Left ventricle myocardium inferior (tissue), 1 donor: ENCODE measurements around the gene NMNAT2. TPM values are rescaled to one million over a fixed set of nuclear protein-coding genes. Genes with fewer than 3 reads are reported as not detected.
"Not testable (repeated sequence)": the region's sequence is repeated elsewhere in the genome, so short reads cannot be mapped to it uniquely, and the experiment has no call there.

Experiments used
- DNase-seq: peaks from one replicate; pipeline ENCODE4 v3.0.0-alpha.2; 2020
- H3K27ac ChIP-seq: fragments of 200-600 bp; replicated peaks from 2 replicates; pipeline ENCODE4 v1.8.0; 2021
- H3K27me3 ChIP-seq: fragments of 200-600 bp; 2 replicates; pipeline ENCODE4 v1.8.0; 2021; ENCODE audit warnings: low read depth
- H3K36me3 ChIP-seq: fragments of 200-600 bp; 2 replicates; pipeline ENCODE4 v1.8.0; 2021
- H3K4me1 ChIP-seq: fragments of 200-600 bp; 2 replicates; pipeline ENCODE4 v1.8.0; 2021
- H3K4me3 ChIP-seq: fragments of 200-600 bp; 2 replicates; pipeline ENCODE4 v1.8.0; 2021; ENCODE audit warnings: mild to moderate bottlenecking, moderate library complexity
- H3K9me3 ChIP-seq: fragments of 200-600 bp; replicated peaks from 2 replicates; pipeline ENCODE4 v1.8.0; 2021
- intact Hi-C: fragments of 100-400 bp; cut with micrococcal nuclease; formaldehyde crosslinking; loops from one replicate; pipeline ENCODE4 v1.11.0; 2022
- total RNA-seq: library from RNA; stranded (reverse); fragmentation: NEBNext Ultra II Directional; extraction: Animal tissue kit (Norgen Biotek cat#: 25700); gene quantifications from one replicate; pipeline ENCODE4 v1.2.1, GENCODE V29; 2021
- TF ChIP-seq, protein P1 (sequence below): fragments of 200-600 bp; IDR thresholded peaks from 2 replicates; pipeline ENCODE4 v1.8.0; 2021; ENCODE audit warnings: antibody characterized with exemption, mild to moderate bottlenecking, borderline replicate concordance
- donor health status: DM: no; HTN: yes; CAD: no; lungs with severe emphysema.

NMNAT2 gene
- total RNA-seq, 1 donor from 2014 or later = 3.4 TPM

DNA sequence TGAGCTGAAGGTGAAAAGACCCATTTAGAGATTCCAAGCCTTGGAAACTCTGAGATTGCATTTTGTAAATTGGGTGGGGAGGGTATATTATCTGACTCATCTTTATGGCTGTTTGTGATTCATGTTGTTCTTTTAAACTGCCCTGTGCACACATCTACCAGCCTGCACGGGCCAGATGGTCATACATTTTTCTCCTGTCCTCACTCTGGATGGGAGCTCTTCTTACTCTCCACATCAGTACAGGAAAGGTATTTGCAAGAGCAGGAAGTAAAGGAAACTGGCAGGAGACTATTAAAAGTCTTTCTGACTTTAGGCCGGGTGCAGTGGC lies 14.3 kb upstream of the NMNAT2 start:
- TF ChIP-seq, protein P1, sequence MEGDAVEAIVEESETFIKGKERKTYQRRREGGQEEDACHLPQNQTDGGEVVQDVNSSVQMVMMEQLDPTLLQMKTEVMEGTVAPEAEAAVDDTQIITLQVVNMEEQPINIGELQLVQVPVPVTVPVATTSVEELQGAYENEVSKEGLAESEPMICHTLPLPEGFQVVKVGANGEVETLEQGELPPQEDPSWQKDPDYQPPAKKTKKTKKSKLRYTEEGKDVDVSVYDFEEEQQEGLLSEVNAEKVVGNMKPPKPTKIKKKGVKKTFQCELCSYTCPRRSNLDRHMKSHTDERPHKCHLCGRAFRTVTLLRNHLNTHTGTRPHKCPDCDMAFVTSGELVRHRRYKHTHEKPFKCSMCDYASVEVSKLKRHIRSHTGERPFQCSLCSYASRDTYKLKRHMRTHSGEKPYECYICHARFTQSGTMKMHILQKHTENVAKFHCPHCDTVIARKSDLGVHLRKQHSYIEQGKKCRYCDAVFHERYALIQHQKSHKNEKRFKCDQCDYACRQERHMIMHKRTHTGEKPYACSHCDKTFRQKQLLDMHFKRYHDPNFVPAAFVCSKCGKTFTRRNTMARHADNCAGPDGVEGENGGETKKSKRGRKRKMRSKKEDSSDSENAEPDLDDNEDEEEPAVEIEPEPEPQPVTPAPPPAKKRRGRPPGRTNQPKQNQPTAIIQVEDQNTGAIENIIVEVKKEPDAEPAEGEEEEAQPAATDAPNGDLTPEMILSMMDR = no peak
- no peak for DNase-seq

DNA sequence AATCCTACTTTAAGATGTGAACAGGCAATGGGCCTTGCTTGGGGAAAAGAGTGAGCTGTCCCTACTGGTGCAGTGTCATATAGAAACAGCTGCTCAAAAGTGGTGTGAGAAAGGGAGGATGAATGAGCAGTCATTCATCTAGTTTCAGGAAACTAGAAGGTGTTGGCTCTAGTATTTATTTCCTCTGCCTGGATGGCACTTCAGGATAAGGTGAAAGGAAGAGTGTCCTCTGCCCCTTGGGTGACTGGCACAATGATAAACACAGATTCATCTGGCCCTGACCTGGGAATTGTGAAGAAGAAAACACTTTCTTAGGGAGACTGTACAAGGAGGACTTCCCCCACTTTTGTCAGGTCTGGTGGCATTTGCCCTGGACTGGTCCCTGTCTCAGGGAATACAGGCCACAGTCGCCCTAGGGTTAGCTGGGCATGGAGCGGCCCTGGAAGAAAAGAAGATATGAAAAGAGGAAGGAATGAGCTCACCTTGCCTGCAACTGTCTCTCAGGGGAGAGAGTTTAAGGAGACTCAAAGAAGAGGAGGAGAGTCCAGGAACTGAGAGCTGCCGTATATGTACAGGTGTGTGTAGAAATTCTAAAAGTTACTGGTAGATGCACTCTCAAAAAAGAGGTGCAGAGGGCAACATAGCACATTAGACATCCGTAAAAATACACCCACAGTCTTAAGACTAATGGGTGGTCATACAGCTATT lies 13.8 kb upstream of the NMNAT2 start:
- Histone ChIP-seq H3K4me1 (peaks cover 9% of the 10 kb centered on the region), H3K27me3 (no peaks in the 10 kb centered on the region), H3K36me3 (no peaks in the 10 kb centered on the region), H3K4me3 (no peak overlapping the region), H3K27ac (no peak overlapping the region), H3K9me3 (no peaks in the 10 kb centered on the region)
- TF ChIP-seq, protein P1 = no peak
- DNase-seq = no peak
- intact Hi-C loops = no loop called here

More for the DNA sequence above, 14.3 kb upstream of the NMNAT2 start:
- Histone ChIP-seq H3K4me3 (no peak overlapping the region), H3K4me1 (peaks cover 9% of the 10 kb centered on the region), H3K27ac (no peak overlapping the region), H3K27me3 (no peaks in the 10 kb centered on the region), H3K36me3 (no peaks in the 10 kb centered on the region), H3K9me3 (no peaks in the 10 kb centered on the region)
- intact Hi-C loops = no loop called here

DNA sequence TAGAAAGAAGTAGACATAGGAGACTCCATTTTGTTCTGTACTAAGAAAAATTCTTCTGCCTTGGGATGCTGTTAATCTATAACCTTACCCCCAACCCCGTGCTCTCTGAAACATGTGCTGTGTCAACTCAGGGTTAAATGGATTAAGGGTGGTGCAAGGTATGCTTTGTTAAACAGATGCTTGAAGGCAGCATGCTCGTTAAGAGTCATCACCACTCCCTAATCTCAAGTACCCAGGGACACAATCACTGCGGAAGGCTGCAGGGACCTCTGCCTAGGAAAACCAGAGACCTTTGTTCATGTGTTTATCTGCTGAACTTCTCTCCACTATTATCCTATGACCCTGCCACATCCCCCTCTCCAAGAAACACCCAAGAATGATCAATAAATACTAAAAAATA lies 9.4 kb upstream of the NMNAT2 start:
- DNase-seq, H3K36me3 ChIP-seq, H3K4me1 ChIP-seq, H3K4me3 ChIP-seq, H3K9me3 ChIP-seq, H3K27me3 ChIP-seq, intact Hi-C loops, H3K27ac ChIP-seq: not testable (repeated sequence)

DNA sequence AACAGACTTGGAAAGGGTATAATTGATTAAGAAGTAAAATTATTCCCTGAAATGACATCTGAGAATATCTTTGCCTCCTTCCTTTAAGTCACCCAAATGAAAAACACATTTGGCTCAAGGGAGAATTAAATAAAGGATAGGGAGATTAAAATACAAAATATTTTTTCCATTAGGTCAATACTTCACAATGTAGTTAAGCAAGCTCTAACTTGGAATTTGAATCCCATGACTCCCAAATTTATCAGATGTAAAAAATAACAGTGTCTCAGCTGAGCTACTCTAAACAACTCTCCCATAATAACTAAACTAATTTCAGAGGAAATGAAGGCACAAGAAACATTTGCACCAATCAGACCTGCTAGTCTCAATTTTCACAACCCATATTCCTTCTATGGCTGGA lies 6.5 kb upstream of the NMNAT2 start:
- TF ChIP-seq, protein P1 = no peak
- Histone ChIP-seq H3K36me3 (no peaks in the 10 kb centered on the region), H3K27me3 (peaks cover 28% of the 10 kb centered on the region), H3K27ac (no peak overlapping the region), H3K4me3 (no peak overlapping the region), H3K4me1 (no peaks in the 10 kb centered on the region), H3K9me3 (no peaks in the 10 kb centered on the region)
- DNase-seq = no peak
- intact Hi-C loops = no loop called here

DNA sequence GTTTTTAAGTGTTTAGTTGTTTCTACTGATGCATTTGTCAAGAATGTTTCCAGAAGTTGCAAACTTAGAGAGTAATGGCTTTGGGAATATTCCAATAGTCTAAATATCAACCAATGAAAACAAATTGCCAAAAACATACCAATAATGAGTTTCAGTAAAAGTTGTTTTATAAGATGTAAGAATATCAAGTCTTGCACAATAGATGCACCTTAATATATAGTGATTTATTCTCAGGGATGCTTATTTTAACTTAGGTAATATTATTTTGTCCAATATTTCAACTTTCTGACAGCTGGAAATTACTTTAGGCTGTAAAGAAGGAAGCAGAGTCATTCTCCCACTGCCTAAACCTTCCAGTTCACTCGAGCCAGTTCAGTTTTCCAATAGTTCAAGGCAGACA lies 5.4 kb upstream of the NMNAT2 start:
- intact Hi-C loops = no loop called here
- Histone ChIP-seq H3K9me3 (no peaks in the 10 kb centered on the region), H3K27me3 (peaks cover 40% of the 10 kb centered on the region), H3K27ac (no peak overlapping the region), H3K36me3 (no peaks in the 10 kb centered on the region), H3K4me3 (no peak overlapping the region), H3K4me1 (no peaks in the 10 kb centered on the region)
- DNase-seq = no peak
- TF ChIP-seq, protein P1 = no peak

DNA sequence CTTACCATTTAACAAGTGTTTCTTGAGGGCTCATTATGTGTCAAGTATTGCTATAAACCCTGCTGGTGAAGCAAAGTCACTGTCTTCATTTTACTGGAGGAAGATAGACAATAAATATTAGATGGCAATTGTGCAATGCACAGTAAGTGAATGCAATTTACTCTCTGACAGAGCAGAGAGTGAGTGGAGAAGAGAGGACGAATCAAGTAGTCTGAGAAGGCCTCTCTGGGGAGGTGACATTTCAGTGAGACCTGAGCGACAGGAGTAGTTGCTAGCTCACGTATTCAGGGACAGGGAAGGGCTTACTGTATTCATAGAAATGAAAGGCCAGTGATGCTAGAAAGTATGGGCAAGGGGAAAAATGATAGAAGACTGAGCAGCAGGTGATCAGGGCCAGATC lies 1.2 kb upstream of the NMNAT2 start:
- Histone ChIP-seq H3K4me3 (no peak overlapping the region), H3K4me1 (peaks cover 23% of the 10 kb centered on the region), H3K27me3 (peaks cover 76% of the 10 kb centered on the region), H3K27ac (no peak overlapping the region), H3K9me3 (no peaks in the 10 kb centered on the region), H3K36me3 (no peaks in the 10 kb centered on the region)
- DNase-seq = no peak
- TF ChIP-seq, protein P1 = no peak
- intact Hi-C loops = no loop called here
